Kidney (tissue), 14 donors: ENCODE data around the gene XPO6. TPM values are rescaled to one million over a fixed set of nuclear protein-coding genes. Genes with fewer than 3 reads are reported as not detected.
A peak's percentile ranks its signal among the peaks of the same experiment; 100 is the strongest.

Experiments
- DNase-seq, 5 donors: peaks; one replicate each; pipeline ENCODE4 v3.0.0-alpha.2; 2013 to 2020
- FAIRE-seq: peaks from 2 replicates; lab custom pipeline; 2012; peaks lifted over from hg19 to GRCh38; lab: Jason Lieb, UNC
- H3K27ac ChIP-seq, 2 donors: one replicate each; pipeline ENCODE4 v1.7.0; 2013; ENCODE audit warnings: low read depth in 2 of 2, low read length in 2 of 2, inconsistent platforms in 1 of 2
- H3K27me3 ChIP-seq: one replicate; pipeline ENCODE4 v1.7.1; 2013; ENCODE audit warnings: low read length, inconsistent platforms; ENCODE audit not compliant: control insufficient read depth, insufficient read depth
- H3K36me3 ChIP-seq, 3 donors: one replicate each; pipeline versions ENCODE4 v1.7.0 to v1.7.1; 2013; ENCODE audit warnings: low read length in 3 of 3, control low read depth in 1 of 3, inconsistent platforms in 1 of 3; ENCODE audit not compliant: insufficient read depth in 3 of 3, control insufficient read depth in 2 of 3
- H3K4me1 ChIP-seq, 3 donors: one replicate each; pipeline versions ENCODE4 v1.7.0 to v1.7.1; 2013; ENCODE audit warnings: low read length in 3 of 3, inconsistent platforms in 1 of 3, low read depth in 1 of 3; ENCODE audit not compliant: control insufficient read depth in 2 of 3, insufficient read depth in 2 of 3
- H3K4me3 ChIP-seq, 3 donors: one replicate each; pipeline versions ENCODE4 v1.7.0 to v1.8.1; 2013; ENCODE audit warnings: low read length in 3 of 3, control low read depth in 1 of 3, inconsistent platforms in 1 of 3
- H3K9ac ChIP-seq, 3 donors: one replicate each; pipeline versions ENCODE4 v1.7.0 to v1.7.1; 2013; ENCODE audit warnings: low read length in 3 of 3, control low read depth in 1 of 3, inconsistent platforms in 1 of 3
- H3K9me3 ChIP-seq, 3 donors: one replicate each; pipeline versions ENCODE4 v1.7.0 to v1.7.1; 2013; ENCODE audit warnings: low read length in 3 of 3, control low read depth in 1 of 3, inconsistent platforms in 1 of 3; ENCODE audit not compliant: control insufficient read depth in 2 of 3, insufficient read depth in 1 of 3
- intact Hi-C: fragments of 100-400 bp; cut with DNase I; formaldehyde crosslinking; loops from one replicate; pipeline ENCODE4 v1.11.1; 2022
- polyA plus RNA-seq: library from polyadenylated mRNA; stranded (reverse); fragments of 350-450 nt; fragmentation: Illumina TruSeq; extraction: RNeasy Lipid Tissue Mini Kit (QIAGEN cat#74804); gene quantifications from one replicate; pipeline ENCODE4 v1.2.3, GENCODE V29; 2014; ENCODE audit warnings: low read depth, low replicate concordance; ENCODE audit not compliant: insufficient read depth
- total RNA-seq: library from RNA; stranded (reverse); fragmentation: NEBNext Ultra II Directional; extraction: Animal tissue kit (Norgen Biotek cat#: 25700); gene quantifications from one replicate; pipeline ENCODE4 v1.2.1, GENCODE V29; 2021
- TF ChIP-seq, protein P1 (sequence below): IDR thresholded peaks from 3 replicates; pipeline ENCODE4 v1.5.1; 2012; ENCODE audit warnings: mild to moderate bottlenecking, moderate library complexity, borderline replicate concordance; ENCODE audit not compliant: insufficient read depth; ENCODE audit errors: extremely low read depth
- donor health status: control.
- donor health status: control.
- donor health status: control.
- donor health status: control.
- donor health status: control.
- donor health status: DM: yes; HTN: yes; CAD: no.
- donor health status: Normal renal cell carcinoma (clear cell type).

The XPO6 gene
- total and polyA plus RNA-seq, 2 donors from 2014 or later = 57.2 to 98.8 TPM

DNA sequence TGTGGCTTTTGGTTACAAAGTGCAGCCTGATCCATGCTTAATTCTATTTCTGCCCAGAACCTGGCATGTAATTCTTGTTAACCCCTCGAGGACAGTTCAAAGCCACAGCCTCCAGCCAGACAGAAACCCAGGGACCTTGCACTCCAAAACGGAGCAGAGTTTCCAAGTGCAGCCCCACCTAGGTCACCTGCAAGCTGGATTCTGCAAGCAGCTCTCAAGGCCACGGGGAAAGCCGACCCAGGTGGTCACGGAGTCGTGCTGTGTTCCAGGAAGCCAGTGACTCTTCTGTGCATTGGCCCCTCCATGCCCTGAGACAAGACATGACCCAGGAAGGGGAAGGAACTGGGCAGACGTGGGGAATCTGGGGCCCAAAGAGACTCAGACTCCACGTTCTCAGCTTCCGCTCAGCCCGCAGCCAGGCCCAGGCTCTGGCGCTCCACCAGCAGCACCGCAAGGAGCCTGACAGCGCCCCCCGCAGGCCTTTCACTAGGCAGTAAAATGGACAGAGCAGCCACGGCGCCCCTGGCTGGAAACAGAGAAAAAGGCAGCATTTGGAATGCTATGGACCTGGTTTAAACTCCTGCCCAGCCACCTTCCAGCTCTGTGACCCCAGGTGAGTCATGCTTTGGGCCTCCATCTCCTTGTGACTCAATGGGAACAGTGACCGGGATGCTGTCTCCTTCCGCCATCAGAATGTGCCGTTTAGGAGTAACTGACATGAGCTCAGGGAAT, 121.0 kb downstream of the XPO6 start:
- Histone ChIP-seq H3K27ac (no peak overlapping the region), H3K36me3 (no peaks in the 10 kb centered on the region), H3K4me3 (no peak overlapping the region), H3K4me1 (no peaks in the 10 kb centered on the region), H3K9me3 (no peaks in the 10 kb centered on the region), H3K27me3 (no peaks in the 10 kb centered on the region), H3K9ac (no peak overlapping the region)
- FAIRE-seq (no peak), DNase-seq (peak in 1 of 5 donors; percentile 54)
- intact Hi-C loops = no loop called here
- TF ChIP-seq, protein P1, sequence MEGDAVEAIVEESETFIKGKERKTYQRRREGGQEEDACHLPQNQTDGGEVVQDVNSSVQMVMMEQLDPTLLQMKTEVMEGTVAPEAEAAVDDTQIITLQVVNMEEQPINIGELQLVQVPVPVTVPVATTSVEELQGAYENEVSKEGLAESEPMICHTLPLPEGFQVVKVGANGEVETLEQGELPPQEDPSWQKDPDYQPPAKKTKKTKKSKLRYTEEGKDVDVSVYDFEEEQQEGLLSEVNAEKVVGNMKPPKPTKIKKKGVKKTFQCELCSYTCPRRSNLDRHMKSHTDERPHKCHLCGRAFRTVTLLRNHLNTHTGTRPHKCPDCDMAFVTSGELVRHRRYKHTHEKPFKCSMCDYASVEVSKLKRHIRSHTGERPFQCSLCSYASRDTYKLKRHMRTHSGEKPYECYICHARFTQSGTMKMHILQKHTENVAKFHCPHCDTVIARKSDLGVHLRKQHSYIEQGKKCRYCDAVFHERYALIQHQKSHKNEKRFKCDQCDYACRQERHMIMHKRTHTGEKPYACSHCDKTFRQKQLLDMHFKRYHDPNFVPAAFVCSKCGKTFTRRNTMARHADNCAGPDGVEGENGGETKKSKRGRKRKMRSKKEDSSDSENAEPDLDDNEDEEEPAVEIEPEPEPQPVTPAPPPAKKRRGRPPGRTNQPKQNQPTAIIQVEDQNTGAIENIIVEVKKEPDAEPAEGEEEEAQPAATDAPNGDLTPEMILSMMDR = no peak

DNA sequence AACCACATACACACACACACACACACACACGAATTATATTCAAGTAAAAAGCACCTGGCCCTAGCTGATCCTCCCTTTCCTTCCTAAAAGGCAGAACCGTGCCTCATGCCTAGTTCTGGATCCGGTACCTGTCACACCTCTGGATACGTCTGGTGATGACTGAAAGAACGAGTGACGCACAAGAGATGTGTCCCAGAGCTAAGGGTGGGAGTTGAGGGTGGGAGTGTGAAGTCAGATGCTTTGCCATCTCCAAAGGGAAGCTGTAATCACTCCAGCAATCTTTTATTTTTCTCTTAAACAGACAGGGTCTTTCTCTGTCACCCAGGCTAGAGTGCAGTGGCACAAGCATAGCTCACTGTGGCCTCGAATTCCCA, 121.8 kb downstream of the XPO6 start:
- Histone ChIP-seq H3K36me3 (no peaks in the 10 kb centered on the region), H3K4me1 (no peaks in the 10 kb centered on the region), H3K9ac (no peak overlapping the region), H3K4me3 (no peak overlapping the region), H3K27me3 (no peaks in the 10 kb centered on the region), H3K27ac (no peak overlapping the region), H3K9me3 (no peaks in the 10 kb centered on the region)
- DNase-seq (no peak), FAIRE-seq (no peak)
- TF ChIP-seq, protein P1 = no peak
- intact Hi-C loops = no loop called here

DNA sequence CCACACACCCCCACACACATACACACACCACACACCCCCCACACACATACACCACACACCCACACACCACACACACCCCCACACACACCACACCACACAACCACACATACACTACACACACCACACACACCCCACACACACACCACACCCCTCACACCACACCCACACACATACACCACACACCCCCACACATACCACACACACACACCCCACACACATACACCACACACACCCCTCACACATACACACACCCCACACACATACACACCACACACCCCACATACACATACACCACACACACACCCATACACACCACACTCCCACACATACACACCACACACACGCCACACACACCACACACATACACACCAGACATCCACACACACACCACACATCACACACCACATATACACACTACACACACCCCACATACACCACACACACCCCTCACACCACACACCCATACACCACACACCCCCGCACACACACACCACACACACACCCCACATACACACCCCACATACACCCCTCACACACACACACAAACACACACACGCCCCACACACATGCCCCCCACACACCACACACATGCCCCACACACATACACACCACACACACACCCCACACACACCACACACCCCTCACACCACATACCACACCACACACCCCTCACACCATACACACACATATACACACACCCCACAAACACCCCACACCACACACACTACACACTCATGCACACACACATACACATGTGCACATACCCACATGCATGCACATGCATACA, 122.4 kb downstream of the XPO6 start:
- intact Hi-C loops = no loop called here
- no peaks in the 10 kb centered on the region for H3K9me3 ChIP-seq
- no peaks in the 10 kb centered on the region for H3K36me3 ChIP-seq
- no peaks in the 10 kb centered on the region for H3K27me3 ChIP-seq
- no peak for FAIRE-seq
- H3K4me3 ChIP-seq = no peak overlapping the region
- H3K4me1 ChIP-seq = no peaks in the 10 kb centered on the region
- TF ChIP-seq, protein P1 = no peak
- no peak overlapping the region for H3K27ac ChIP-seq
- DNase-seq = peak in 1 of 5 donors; percentile 29
- H3K9ac ChIP-seq = no peak overlapping the region
